Keratinocyte (primary cell): Measurements from ENCODE around the gene SYMPK.

Experiments
- CTCF ChIP-seq, 3 experiments: IDR thresholded peaks in 1 of 3; conservative IDR thresholded peaks in 1 of 3; optimal IDR thresholded peaks in 1 of 3; 2 replicates in 2 of 3; 3 replicates in 1 of 3; pipeline versions ENCODE3 to v1.5.1; 2011; ENCODE audit warnings: low read length in 3 of 3, mild to moderate bottlenecking in 3 of 3, moderate library complexity in 2 of 3, control low read depth in 1 of 3, inconsistent platforms in 1 of 3; ENCODE audit not compliant: insufficient read depth in 2 of 3; ENCODE audit errors: extremely low read depth in 1 of 3
- EZH2 ChIP-seq: IDR thresholded peaks from one replicate; pipeline ENCODE4 v1.6.1; 2012; ENCODE audit warnings: inconsistent platforms, mild to moderate bottlenecking, low read length, moderate library complexity

GRCh38 chr19:45804959-45805230 is 58.1 kb downstream of the SYMPK start:
- TF ChIP-seq CTCF (optimal IDR thresholded peaks at IDR 0.05 in 1 of 3, IDR thresholded peaks at IDR 0.05 in 1 of 3, conservative IDR thresholded peaks at IDR 0.05 in 1 of 3; ENCODE audit: extremely low read depth in 1 of 3, insufficient read depth in 2 of 3, low read length in 3 of 3) (no peak), EZH2 (no peak)
